Gastrocnemius medialis (tissue), 4 donors: ENCODE measurements around the gene RBMS3. TPM values are rescaled to one million over a fixed set of nuclear protein-coding genes. Genes with fewer than 3 reads are reported as not detected.

ENCODE experiments used
- ATAC-seq, 2 donors: fragments of 150-250 bp; one replicate each; pipeline ENCODE4 v1.9.1; 2016
- DNase-seq, 2 donors: peaks; one replicate each; pipeline ENCODE4 v3.0.0-alpha.2; 2019
- H3K27ac ChIP-seq, 4 donors: fragments of 200-600 bp; sonication (generic); 1 replicate in 1 of 4; 2 replicates in 3 of 4; pipeline ENCODE4 v1.5.1; 2016 to 2018; ENCODE audit warnings: mild to moderate bottlenecking in 2 of 4, moderate library complexity in 1 of 4
- H3K27me3 ChIP-seq, 3 donors: fragments of 200-600 bp; sonication (generic) in 2 of 3; 1 replicate in 1 of 3; 2 replicates in 2 of 3; pipeline versions ENCODE4 v1.5.1 to v1.6.0; 2016 to 2019; ENCODE audit warnings: mild to moderate bottlenecking in 1 of 3, moderate library complexity in 1 of 3
- H3K36me3 ChIP-seq, 2 donors: fragments of 200-600 bp; sonication (generic) in 1 of 2; one replicate each; pipeline ENCODE4 v1.5.1; 2017 to 2018
- H3K4me1 ChIP-seq, 2 donors: fragments of 200-600 bp; sonication (generic) in 1 of 2; one replicate each; pipeline ENCODE4 v1.5.1; 2016 to 2017; ENCODE audit warnings: mild to moderate bottlenecking in 2 of 2
- H3K4me3 ChIP-seq, 4 donors: fragments of 200-600 bp; sonication (generic) in 3 of 4; 1 replicate in 1 of 4; 2 replicates in 3 of 4; pipeline ENCODE4 v1.5.1; 2016 to 2019; ENCODE audit warnings: mild to moderate bottlenecking in 2 of 4
- H3K9me3 ChIP-seq, 3 donors: fragments of 200-600 bp; sonication (generic) in 2 of 3; 1 replicate in 1 of 3; 2 replicates in 2 of 3; pipeline ENCODE4 v1.5.1; 2016 to 2019
- POLR2A ChIP-seq, 2 donors: fragments of 450-650 bp; IDR thresholded peaks; one replicate each; pipeline ENCODE4 v1.6.1; 2017; ENCODE audit warnings: antibody characterized with exemption in 2 of 2, mild to moderate bottlenecking in 2 of 2, moderate library complexity in 2 of 2
- in situ Hi-C, 4 donors: fragments of 200-750 bp; cut with MboI; loops; one replicate each; pipeline versions ENCODE4 v1.15.0 to v1.8.0; 2017; ENCODE audit warnings: low sequenced_read_pairs in 4 of 4
- intact Hi-C: fragments of 100-400 bp; cut with DNase I; formaldehyde crosslinking; loops from one replicate; pipeline ENCODE4 v1.15.1; 2023; ENCODE audit warnings: low total_unique reads
- total RNA-seq, 4 donors: library from RNA; depleted of rRNA; stranded (reverse); fragments of >200 nt; gene quantifications; one replicate each; pipeline versions ENCODE4 v1.1.0 to v1.2.3, GENCODE V29; 2016
- TF ChIP-seq, protein P1 (sequence below), 5 experiments: fragments of 450-650 bp in 3 of 5; fragments of 200-600 bp in 2 of 5; sonication (generic) in 2 of 5; IDR thresholded peaks in 4 of 5; conservative IDR thresholded peaks in 1 of 5; 1 replicate in 4 of 5; 2 replicates in 1 of 5; pipeline ENCODE4 v1.5.1; 2016 to 2019; ENCODE audit warnings: antibody characterized with exemption in 5 of 5, mild to moderate bottlenecking in 3 of 5, moderate library complexity in 3 of 5

RBMS3 gene
- total RNA-seq, 4 donors from 2014 or later = 16.1 to 38.8 (median 22.7) TPM

DNA sequence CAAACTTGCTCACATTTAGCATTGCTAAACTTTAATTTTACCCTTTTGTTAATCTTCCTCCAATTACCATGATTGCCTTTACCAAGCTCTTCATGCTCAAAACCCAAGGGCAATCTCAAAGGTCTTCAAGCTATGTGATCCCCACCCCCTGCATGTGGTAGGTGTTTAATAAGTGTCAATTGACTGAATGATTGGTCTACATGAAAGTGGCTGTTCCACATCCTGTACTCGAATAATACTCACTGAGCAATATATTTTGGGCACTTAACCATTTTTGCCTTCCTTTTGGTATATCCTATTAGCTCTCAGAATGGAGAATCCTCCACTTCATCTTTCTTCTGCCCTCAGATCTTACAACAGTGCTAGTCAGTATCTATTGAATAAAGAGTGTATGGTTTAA, 17.1 kb downstream of the RBMS3 start:
- in situ Hi-C loops (loop anchor here in 3 of 4 donors (25.0 kb wide), 1 partner anchor 464 kb away; no protein-coding TSS in a partner anchor), intact Hi-C loops (no loop called here)
- no peaks in the 10 kb centered on the region for H3K36me3 ChIP-seq
- no peaks in the 10 kb centered on the region for H3K27me3 ChIP-seq
- TF ChIP-seq POLR2A (IDR thresholded peaks at IDR 0.05) = no peak
- TF ChIP-seq, protein P1, sequence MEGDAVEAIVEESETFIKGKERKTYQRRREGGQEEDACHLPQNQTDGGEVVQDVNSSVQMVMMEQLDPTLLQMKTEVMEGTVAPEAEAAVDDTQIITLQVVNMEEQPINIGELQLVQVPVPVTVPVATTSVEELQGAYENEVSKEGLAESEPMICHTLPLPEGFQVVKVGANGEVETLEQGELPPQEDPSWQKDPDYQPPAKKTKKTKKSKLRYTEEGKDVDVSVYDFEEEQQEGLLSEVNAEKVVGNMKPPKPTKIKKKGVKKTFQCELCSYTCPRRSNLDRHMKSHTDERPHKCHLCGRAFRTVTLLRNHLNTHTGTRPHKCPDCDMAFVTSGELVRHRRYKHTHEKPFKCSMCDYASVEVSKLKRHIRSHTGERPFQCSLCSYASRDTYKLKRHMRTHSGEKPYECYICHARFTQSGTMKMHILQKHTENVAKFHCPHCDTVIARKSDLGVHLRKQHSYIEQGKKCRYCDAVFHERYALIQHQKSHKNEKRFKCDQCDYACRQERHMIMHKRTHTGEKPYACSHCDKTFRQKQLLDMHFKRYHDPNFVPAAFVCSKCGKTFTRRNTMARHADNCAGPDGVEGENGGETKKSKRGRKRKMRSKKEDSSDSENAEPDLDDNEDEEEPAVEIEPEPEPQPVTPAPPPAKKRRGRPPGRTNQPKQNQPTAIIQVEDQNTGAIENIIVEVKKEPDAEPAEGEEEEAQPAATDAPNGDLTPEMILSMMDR (IDR thresholded peaks at IDR 0.05 in 4 of 5, conservative IDR thresholded peaks at IDR 0.05 in 1 of 5) = no peak
- no peak overlapping the region for H3K4me3 ChIP-seq
- no peaks in the 10 kb centered on the region for H3K9me3 ChIP-seq
- ATAC-seq = no peak
- H3K27ac ChIP-seq = no peak overlapping the region
- DNase-seq = no peak
- peaks cover 37 to 41% of the 10 kb centered on the region in 2 donors for H3K4me1 ChIP-seq

DNA sequence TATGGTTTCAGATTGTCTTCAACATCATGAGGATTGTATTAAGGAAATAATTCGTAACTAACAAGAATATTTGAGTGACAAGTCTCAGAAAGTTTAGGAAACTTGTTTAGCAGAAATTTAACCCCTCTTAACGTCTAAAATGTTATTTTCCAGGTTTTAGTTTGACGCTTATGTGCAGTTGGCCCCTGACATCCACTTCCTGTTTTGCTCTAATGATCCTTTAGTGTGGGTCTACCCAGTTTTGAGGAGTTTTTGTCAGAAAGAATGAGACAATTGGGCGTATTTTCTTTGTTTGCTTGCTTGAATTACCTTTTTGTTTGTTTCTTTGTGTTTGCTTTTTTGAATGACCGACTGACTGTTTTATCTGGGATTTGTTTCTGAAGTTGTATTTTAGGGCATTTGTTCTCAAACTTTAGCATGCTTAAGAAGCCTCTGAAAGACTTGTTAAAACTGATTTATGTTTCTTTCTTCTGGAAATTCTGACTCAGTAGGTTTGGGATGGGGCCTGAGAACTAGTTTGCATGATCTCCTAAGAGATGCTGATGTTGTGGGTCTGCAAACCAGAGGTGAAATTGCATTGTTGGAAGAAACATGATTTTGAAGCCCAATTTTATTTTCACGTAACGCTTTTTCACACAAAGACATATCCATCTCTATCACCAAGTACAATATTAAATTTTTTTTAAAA, 20.6 kb downstream of the RBMS3 start:
- H3K4me1 ChIP-seq = peaks cover 25 to 46% of the 10 kb centered on the region in 2 donors
- TF ChIP-seq, protein P1 (IDR thresholded peaks at IDR 0.05 in 4 of 5, conservative IDR thresholded peaks at IDR 0.05 in 1 of 5) = no peak
- no peak for TF ChIP-seq POLR2A (IDR thresholded peaks at IDR 0.05)
- H3K27ac ChIP-seq = no peak overlapping the region

DNA sequence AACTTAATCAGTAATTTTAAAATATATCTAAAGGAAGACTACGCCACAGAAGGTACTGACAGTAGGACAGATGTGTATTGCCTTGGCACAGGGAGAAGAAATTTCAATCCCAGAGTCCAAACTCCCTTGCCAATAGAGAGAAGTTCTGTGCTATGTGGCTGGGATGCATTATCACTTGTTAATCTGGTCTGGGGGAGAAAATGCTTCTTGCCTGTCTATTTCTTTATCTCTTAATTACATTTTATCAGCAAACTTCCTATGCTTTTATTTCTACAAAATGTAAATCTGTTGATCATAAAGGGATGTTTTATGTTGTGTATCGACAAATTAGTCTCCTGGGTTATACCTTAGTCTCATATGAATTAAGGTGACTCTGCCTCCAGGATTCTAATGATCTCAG, 21.7 kb downstream of the RBMS3 start:
- Histone ChIP-seq H3K4me3 (no peak overlapping the region), H3K27ac (no peak overlapping the region), H3K36me3 (no peaks in the 10 kb centered on the region), H3K9me3 (no peaks in the 10 kb centered on the region), H3K27me3 (no peaks in the 10 kb centered on the region), H3K4me1 (peaks cover 28 to 56% of the 10 kb centered on the region in 2 donors)
- no peak for ATAC-seq
- intact Hi-C loops = no loop called here
- DNase-seq = no peak
- in situ Hi-C loops = no loop called here
- TF ChIP-seq POLR2A (IDR thresholded peaks at IDR 0.05) = no peak
- TF ChIP-seq, protein P1 (IDR thresholded peaks at IDR 0.05 in 4 of 5, conservative IDR thresholded peaks at IDR 0.05 in 1 of 5) = no peak

More for the DNA sequence above, 20.6 kb downstream of the RBMS3 start:
- Histone ChIP-seq H3K9me3 (no peaks in the 10 kb centered on the region), H3K27me3 (no peaks in the 10 kb centered on the region), H3K36me3 (no peaks in the 10 kb centered on the region), H3K4me3 (no peak overlapping the region)
- ATAC-seq (no peak), DNase-seq (no peak)
- intact Hi-C loops = no loop called here
- in situ Hi-C loops = no loop called here

DNA sequence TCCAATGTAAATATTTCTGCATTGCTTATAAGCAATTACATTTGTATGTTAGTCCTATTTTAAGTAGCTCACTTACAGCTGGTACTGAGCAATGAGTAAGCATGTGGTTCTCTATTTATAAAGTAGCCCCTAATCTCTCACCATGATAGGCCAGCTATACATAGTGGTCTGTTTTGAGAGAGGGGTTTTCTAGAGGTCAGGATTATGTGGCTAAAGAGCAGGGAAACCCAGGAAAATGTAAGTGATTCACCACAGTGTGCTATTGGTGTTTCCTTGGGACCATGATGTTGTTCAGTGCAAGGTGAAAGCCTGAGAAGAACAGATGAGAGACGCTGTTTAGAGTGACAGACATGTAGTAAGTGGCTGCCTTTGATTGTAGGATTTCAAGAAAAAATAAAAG, 26.4 kb downstream of the RBMS3 start:
- DNase-seq = no peak
- no peaks in the 10 kb centered on the region for H3K36me3 ChIP-seq
- H3K9me3 ChIP-seq = no peaks in the 10 kb centered on the region
- intact Hi-C loops (no loop called here), in situ Hi-C loops (no loop called here)
- peak; percentile 59 to 79 for ATAC-seq
- H3K27ac ChIP-seq = no peak overlapping the region
- H3K4me3 ChIP-seq = no peak overlapping the region
- no peak for TF ChIP-seq POLR2A (IDR thresholded peaks at IDR 0.05)
- TF ChIP-seq, protein P1 (IDR thresholded peaks at IDR 0.05 in 4 of 5, conservative IDR thresholded peaks at IDR 0.05 in 1 of 5) = no peak
- no peaks in the 10 kb centered on the region for H3K27me3 ChIP-seq
- peaks cover 22 to 54% of the 10 kb centered on the region in 2 donors for H3K4me1 ChIP-seq
